GM20431 (cell line): ENCODE data around the gene NUDT9.
"Not testable (repeated sequence)": the region's sequence is repeated elsewhere in the genome, so short reads cannot be mapped to it uniquely, and the experiment has no call there.

Experiments used
- in situ Hi-C: fragments of 300-500 bp; cut with MseI, MboI; formaldehyde crosslinking; loops from one replicate; pipeline ENCODE4 v1.15.0; 2020; ENCODE audit warnings: low sequenced_read_pairs; ENCODE audit not compliant: unreplicated experiment

Gene NUDT9

GRCh38 chr4:87422104-87423052 lies at the start of gene NUDT9:
TSS of gene NUDT9 (plus strand) at chr4:87422573. CDS start at chr4:87422906, 333 bp downstream.
- in situ Hi-C loops, result no loop called here

- in situ Hi-C loops, result no loop called here
Measured at GRCh38 chr4:87375719-87376291, 46.6 kb upstream of the NUDT9 start.

- in situ Hi-C loops, result no loop called here
Measured at GRCh38 chr4:87377816-87378215, 44.6 kb upstream of the NUDT9 start.

- in situ Hi-C loops, result no loop called here
Measured at GRCh38 chr4:87382116-87382515, 40.3 kb upstream of the NUDT9 start.

GRCh38 chr4:87382931-87383330 lies 39.4 kb upstream of the NUDT9 start:
- in situ Hi-C loops, result no loop called here

- in situ Hi-C loops, result not testable (repeated sequence)
Measured at GRCh38 chr4:87384466-87385132, 37.8 kb upstream of the NUDT9 start.

- in situ Hi-C loops, result no loop called here
Measured at GRCh38 chr4:87387237-87387636, 35.1 kb upstream of the NUDT9 start.

GRCh38 chr4:87388901-87389300 lies 33.5 kb upstream of the NUDT9 start:
- in situ Hi-C loops, result no loop called here

GRCh38 chr4:87390055-87390454 lies 32.3 kb upstream of the NUDT9 start:
- in situ Hi-C loops, result not testable (repeated sequence)

- in situ Hi-C loops, result no loop called here
Measured at GRCh38 chr4:87390551-87390890, 31.9 kb upstream of the NUDT9 start.

- in situ Hi-C loops, result no loop called here
Measured at GRCh38 chr4:87390891-87391575, 31.3 kb upstream of the NUDT9 start, which contains the start of gene HSD17B11. TSS of gene HSD17B11 (minus strand) at chr4:87391188. CDS start at chr4:87391070, 118 bp downstream.

GRCh38 chr4:87391576-87392054 lies 30.8 kb upstream of the NUDT9 start:
- in situ Hi-C loops, result no loop called here

GRCh38 chr4:87392183-87392582 lies 30.2 kb upstream of the NUDT9 start:
- in situ Hi-C loops, result no loop called here

GRCh38 chr4:87395073-87395472 lies 27.3 kb upstream of the NUDT9 start:
- in situ Hi-C loops, result not testable (repeated sequence)

- in situ Hi-C loops, result not testable (repeated sequence)
Measured at GRCh38 chr4:87395851-87396250, 26.5 kb upstream of the NUDT9 start.

- in situ Hi-C loops, result no loop called here
Measured at GRCh38 chr4:87399148-87399547, 23.2 kb upstream of the NUDT9 start.

GRCh38 chr4:87399954-87400353 lies 22.4 kb upstream of the NUDT9 start:
- in situ Hi-C loops, result no loop called here

GRCh38 chr4:87403732-87404131 lies 18.6 kb upstream of the NUDT9 start:
- in situ Hi-C loops, result not testable (repeated sequence)

- in situ Hi-C loops, result no loop called here
Measured at GRCh38 chr4:87405211-87405820, 17.1 kb upstream of the NUDT9 start.

GRCh38 chr4:87406462-87406861 lies 15.9 kb upstream of the NUDT9 start:
- in situ Hi-C loops, result no loop called here
